Stimulated activated CD8-positive, alpha-beta memory T cell treated with anti-CD3 and anti-CD28 coated beads, Interleukin-4, amount 100 ng/mL, for 1 hour (primary cell): Measurements from ENCODE around the gene WDCP.
"Not testable (repeated sequence)": the region's sequence is repeated elsewhere in the genome, so short reads cannot be mapped to it uniquely, and the experiment has no call there.

ENCODE experiments used
- DNase-seq, 2 donors: peaks; one replicate each; pipeline ENCODE4 v3.0.0-alpha.2; 2020; ENCODE audit warnings: low read depth in 2 of 2, low spot score in 1 of 2

Gene WDCP

GRCh38 chr2:24046930-24047702 is at the start of gene WDCP:
TSS of gene WDCP (minus strand) at chr2:24047391. CDS start at chr2:24039494, 7,897 bp downstream.
- DNase-seq: peak; percentile 87 to 89

- not testable (repeated sequence) for DNase-seq
These were observed 48.0 kb upstream of the WDCP start for GRCh38 chr2:24095171-24095677.

- DNase-seq: not testable (repeated sequence)
These were observed 46.1 kb upstream of the WDCP start for GRCh38 chr2:24093270-24093669.

GRCh38 chr2:24088821-24089359 is 41.7 kb upstream of the WDCP start:
- DNase-seq: no peak

GRCh38 chr2:24087032-24087431 is 39.8 kb upstream of the WDCP start:
- DNase-seq: no peak

GRCh38 chr2:24086241-24086640 is 39.0 kb upstream of the WDCP start:
- DNase-seq: no peak

GRCh38 chr2:24085200-24085489 is 38.0 kb upstream of the WDCP start:
- no peak for DNase-seq

- peak; percentile 66 to 68 for DNase-seq
These were observed 37.4 kb upstream of the WDCP start, which contains the start of gene TP53I3 for GRCh38 chr2:24084386-24085199. TSS of gene TP53I3 (minus strand) at chr2:24084834. CDS start at chr2:24084326, 508 bp downstream.

GRCh38 chr2:24083567-24084385 is 36.6 kb upstream of the WDCP start:
- no peak for DNase-seq

GRCh38 chr2:24082787-24083566 is 35.8 kb upstream of the WDCP start:
- DNase-seq: no peak

GRCh38 chr2:24080701-24081100 is 33.5 kb upstream of the WDCP start:
- no peak for DNase-seq

GRCh38 chr2:24077879-24078278 is 30.7 kb upstream of the WDCP start:
- DNase-seq: no peak

- no peak for DNase-seq
These were observed 30.3 kb upstream of the WDCP start for GRCh38 chr2:24077535-24077877.

GRCh38 chr2:24076849-24077534 is 29.8 kb upstream of the WDCP start:
- no peak for DNase-seq

GRCh38 chr2:24075915-24076848 is 29.0 kb upstream of the WDCP start, which contains the start of gene SF3B6:
TSS of gene SF3B6 (minus strand) at chr2:24076326. CDS start at chr2:24076229, 97 bp downstream.
- DNase-seq: peak; percentile 97 to 99

GRCh38 chr2:24075259-24075658 is 28.1 kb upstream of the WDCP start:
- no peak for DNase-seq

GRCh38 chr2:24073816-24074215 is 26.6 kb upstream of the WDCP start:
- no peak for DNase-seq

- DNase-seq: no peak
These were observed 25.1 kb upstream of the WDCP start for GRCh38 chr2:24072259-24072658.

GRCh38 chr2:24065341-24065740 is 18.1 kb upstream of the WDCP start:
- DNase-seq: no peak
